Prostate gland (tissue), 2 donors: ENCODE data around the gene MAPKAPK3. TPM values are rescaled to one million over a fixed set of nuclear protein-coding genes. Genes with fewer than 3 reads are reported as not detected.

Experiments
- DNase-seq: peaks from one replicate; pipeline ENCODE4 v3.0.0-alpha.2; 2019; ENCODE audit warnings: low spot score
- H3K27ac ChIP-seq, 2 donors: fragments of 200-600 bp; sonication (generic); 2 replicates each; pipeline ENCODE4 v1.5.1; 2017 to 2019
- H3K27me3 ChIP-seq: fragments of 200-600 bp; sonication (generic); replicated peaks from 2 replicates; pipeline ENCODE4 v1.5.1; 2019; ENCODE audit not compliant: insufficient read depth
- H3K36me3 ChIP-seq, 2 donors: fragments of 200-600 bp; sonication (generic); 1 replicate in 1 of 2; 2 replicates in 1 of 2; pipeline versions ENCODE4 v1.5.1 to v1.8.1; 2017 to 2019
- H3K4me1 ChIP-seq: fragments of 200-600 bp; sonication (generic); replicated peaks from 2 replicates; pipeline ENCODE4 v1.5.1; 2019
- H3K4me3 ChIP-seq, 2 donors: fragments of 200-600 bp; sonication (generic); 2 replicates each; pipeline ENCODE4 v1.5.1; 2017 to 2019
- H3K9me3 ChIP-seq: fragments of 200-600 bp; sonication (generic); 2 replicates; pipeline ENCODE4 v1.5.1; 2017
- CTCF ChIP-seq, 4 experiments: fragments of 200-600 bp in 2 of 4; fragments of 450-650 bp in 2 of 4; sonication (generic) in 2 of 4; IDR thresholded peaks; 1 replicate in 3 of 4; 2 replicates in 1 of 4; pipeline ENCODE4 v1.5.1; 2016 to 2019; ENCODE audit warnings: antibody characterized with exemption in 4 of 4, mild to moderate bottlenecking in 2 of 4, moderate library complexity in 2 of 4
- POLR2A ChIP-seq: fragments of 450-650 bp; IDR thresholded peaks from one replicate; pipeline ENCODE4 v1.6.1; 2016; ENCODE audit warnings: antibody characterized with exemption, mild to moderate bottlenecking
- POLR2AphosphoS5 ChIP-seq: sonication (generic); formaldehyde crosslinking; IDR thresholded peaks from one replicate; pipeline ENCODE4 v1.6.1; 2017; ENCODE audit warnings: antibody characterized with exemption
- WGBS: methylation state at CpG from one replicate; pipeline ENCODE4 v1.1.5; 2018; 5-methylcytosine and 5-hydroxymethylcytosine counted together
- intact Hi-C: fragments of 100-400 bp; cut with DNase I; formaldehyde crosslinking; loops from one replicate; pipeline ENCODE4 v1.14.2; 2022
- total RNA-seq, 2 donors: library from RNA; depleted of rRNA; stranded (reverse); fragments of >200 nt; gene quantifications; one replicate each; pipeline ENCODE4 v1.1.0, GENCODE V29; 2016

Gene MAPKAPK3
- total RNA-seq, 2 donors from 2014 or later = 33.2 to 52.3 TPM

DNA sequence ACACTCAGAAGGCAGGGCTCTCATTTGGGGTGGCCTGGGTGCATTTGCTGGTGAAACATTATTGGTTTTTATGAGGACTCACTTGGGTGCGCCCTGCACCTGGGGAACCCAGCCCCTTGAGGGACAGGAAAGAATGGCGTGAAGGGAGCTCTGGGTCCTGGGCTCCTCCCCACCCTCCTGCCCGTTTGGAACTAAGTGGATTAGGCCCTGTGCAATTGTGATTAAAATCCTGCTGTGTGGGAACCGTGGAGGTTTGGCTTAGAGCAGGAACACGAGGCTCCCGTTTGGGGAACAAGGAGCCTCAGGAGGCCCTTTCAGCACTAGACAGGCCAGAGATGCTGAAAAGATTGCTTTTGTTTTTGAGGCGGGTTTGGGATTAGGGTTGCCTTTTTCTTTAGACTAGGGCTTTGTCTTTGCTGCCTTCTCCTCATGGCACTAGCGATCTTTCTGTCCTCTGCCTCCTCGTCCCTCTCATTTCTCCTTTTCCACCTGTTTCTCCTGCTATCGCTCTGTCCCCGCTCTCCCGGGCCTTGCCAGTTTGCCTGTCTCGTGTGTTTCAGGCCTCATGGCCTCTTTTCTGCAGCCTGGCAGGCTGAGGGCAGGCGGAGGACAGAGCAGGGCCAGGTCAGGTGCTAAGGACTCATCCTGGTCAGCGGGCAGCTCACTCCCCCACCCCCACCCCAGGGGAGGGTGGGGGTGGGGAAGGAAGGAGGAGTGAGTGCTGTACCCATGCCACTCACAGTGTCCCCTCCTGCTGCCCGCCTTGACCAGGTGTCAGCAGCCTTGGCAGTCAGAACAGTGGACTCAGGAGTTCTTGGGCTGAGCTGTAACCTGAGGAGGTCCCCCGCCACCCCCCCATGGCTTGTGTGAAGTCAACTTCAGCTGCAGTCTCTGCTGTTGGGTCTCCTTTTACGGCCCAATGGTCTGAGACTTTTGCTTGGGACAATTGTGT lies 8.6 kb downstream of the MAPKAPK3 start:
- intact Hi-C loops = no loop called here

DNA sequence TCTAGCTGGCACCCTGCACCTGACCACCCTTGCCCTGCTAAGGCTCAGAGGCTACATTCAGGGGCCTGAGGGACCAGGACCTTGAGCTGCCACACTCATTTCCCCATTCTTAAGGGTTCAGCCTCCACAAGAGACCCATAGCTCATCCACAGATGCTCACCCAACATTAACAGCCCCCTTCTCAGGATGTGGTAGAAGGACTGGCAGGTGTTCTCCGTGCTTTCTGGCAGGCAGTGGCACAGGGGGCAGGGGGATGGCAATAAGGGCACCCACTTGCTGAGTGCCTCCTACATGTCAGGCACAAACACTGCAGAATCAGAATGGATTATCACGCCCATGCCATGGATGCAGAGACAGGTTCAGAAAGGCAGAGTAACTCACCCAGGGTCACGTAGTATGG lies 9.4 kb downstream of the MAPKAPK3 start:
- no peak for TF ChIP-seq POLR2AphosphoS5
- TF ChIP-seq CTCF (IDR thresholded peaks at IDR 0.05) = no peak
- TF ChIP-seq POLR2A = no peak
- intact Hi-C loops = no loop called here
- DNase-seq = no peak
- Histone ChIP-seq H3K36me3 (no peaks in the 10 kb centered on the region), H3K27ac (no peak overlapping the region), H3K27me3 (no peaks in the 10 kb centered on the region), H3K4me1 (peaks cover 11% of the 10 kb centered on the region), H3K4me3 (no peak overlapping the region), H3K9me3 (no peaks in the 10 kb centered on the region)
- 100% methylated on average over 3 of the region's 3 CpGs for WGBS

More for the DNA sequence above, 8.6 kb downstream of the MAPKAPK3 start:
- DNase-seq = no peak
- WGBS = 68% methylated on average over 18 of the region's 18 CpGs
- H3K4me3 ChIP-seq = no peak overlapping the region
- H3K36me3 ChIP-seq = no peaks in the 10 kb centered on the region
- no peaks in the 10 kb centered on the region for H3K9me3 ChIP-seq
- H3K27me3 ChIP-seq = no peaks in the 10 kb centered on the region
- peaks cover 18% of the 10 kb centered on the region for H3K4me1 ChIP-seq
- no peak overlapping the region for H3K27ac ChIP-seq
- TF ChIP-seq POLR2A = no peak
- no peak for TF ChIP-seq CTCF (IDR thresholded peaks at IDR 0.05)
- no peak for TF ChIP-seq POLR2AphosphoS5

DNA sequence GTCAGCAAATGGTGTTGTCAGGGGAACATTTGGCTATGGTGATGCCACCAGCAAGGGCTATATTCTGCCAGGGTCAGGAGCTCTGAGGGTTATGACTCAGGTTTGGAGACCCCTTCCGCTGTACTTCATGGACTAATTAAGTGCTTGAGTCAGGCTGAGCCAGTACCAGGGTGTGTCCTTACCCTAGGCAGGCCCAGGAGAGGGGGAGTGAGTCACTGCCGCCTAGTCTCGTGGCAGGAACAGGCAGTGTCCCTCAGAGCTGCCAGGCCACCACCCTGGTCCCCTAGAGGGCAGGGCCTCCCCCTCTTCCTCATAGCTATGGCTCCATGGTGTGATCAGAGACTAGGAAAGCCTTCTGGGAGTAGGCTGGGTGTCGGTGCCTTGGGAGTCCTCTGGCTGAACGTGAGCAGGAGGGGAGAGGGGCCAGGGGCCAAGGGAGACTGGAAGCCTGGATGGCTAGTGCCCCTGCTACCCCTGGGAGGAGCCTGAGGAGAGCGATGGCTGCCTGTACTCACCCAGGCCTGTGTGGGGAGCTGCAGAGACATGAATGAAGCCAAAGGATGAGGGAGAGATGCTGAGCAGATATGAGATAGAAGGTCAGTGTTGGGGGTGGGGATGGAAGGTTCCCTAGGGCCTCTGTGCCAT lies 10.6 kb downstream of the MAPKAPK3 start:
- Histone ChIP-seq H3K4me3 (no peak overlapping the region), H3K27me3 (no peaks in the 10 kb centered on the region), H3K4me1 (peaks cover 14% of the 10 kb centered on the region), H3K36me3 (no peaks in the 10 kb centered on the region), H3K27ac (no peak overlapping the region), H3K9me3 (no peaks in the 10 kb centered on the region)
- no peak for TF ChIP-seq POLR2AphosphoS5
- peak in 1 of 4 experiments; percentile 14 for TF ChIP-seq CTCF (IDR thresholded peaks at IDR 0.05)
- no peak for TF ChIP-seq POLR2A
- no peak for DNase-seq
- 68% methylated on average over 6 of the region's 6 CpGs for WGBS
- intact Hi-C loops = no loop called here

DNA sequence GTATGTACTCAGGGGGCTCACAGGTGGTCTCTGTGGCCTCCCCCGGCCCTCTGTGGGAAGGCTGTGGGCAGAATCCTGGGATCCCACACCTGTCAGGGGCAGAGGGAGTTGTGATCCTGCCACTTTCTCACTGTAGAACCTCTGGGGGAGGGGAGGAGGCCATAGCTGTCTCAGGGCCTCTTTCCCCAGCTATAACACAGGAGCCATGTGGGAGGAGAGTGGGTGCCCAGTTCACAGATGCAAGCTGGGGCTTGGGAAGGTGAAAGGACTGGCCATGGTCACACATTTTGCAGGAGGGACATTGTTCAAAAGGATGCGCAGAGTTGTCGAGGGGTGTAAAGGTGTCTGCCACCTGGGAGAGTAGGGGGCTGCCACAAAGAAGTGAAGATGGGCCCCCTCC lies 11.7 kb downstream of the MAPKAPK3 start:
- intact Hi-C loops = no loop called here
- TF ChIP-seq CTCF (IDR thresholded peaks at IDR 0.05) = no peak
- no peak for TF ChIP-seq POLR2AphosphoS5
- no peak for TF ChIP-seq POLR2A
- no peak overlapping the region for H3K4me3 ChIP-seq
- H3K36me3 ChIP-seq = no peaks in the 10 kb centered on the region
- no peaks in the 10 kb centered on the region for H3K9me3 ChIP-seq
- WGBS = 93% methylated on average over 3 of the region's 3 CpGs
- no peak overlapping the region for H3K27ac ChIP-seq
- no peaks in the 10 kb centered on the region for H3K27me3 ChIP-seq
- peaks cover 10% of the 10 kb centered on the region for H3K4me1 ChIP-seq
- no peak for DNase-seq
